ENCODE results near the gene TTLL4.

The TTLL4 gene, protein sequence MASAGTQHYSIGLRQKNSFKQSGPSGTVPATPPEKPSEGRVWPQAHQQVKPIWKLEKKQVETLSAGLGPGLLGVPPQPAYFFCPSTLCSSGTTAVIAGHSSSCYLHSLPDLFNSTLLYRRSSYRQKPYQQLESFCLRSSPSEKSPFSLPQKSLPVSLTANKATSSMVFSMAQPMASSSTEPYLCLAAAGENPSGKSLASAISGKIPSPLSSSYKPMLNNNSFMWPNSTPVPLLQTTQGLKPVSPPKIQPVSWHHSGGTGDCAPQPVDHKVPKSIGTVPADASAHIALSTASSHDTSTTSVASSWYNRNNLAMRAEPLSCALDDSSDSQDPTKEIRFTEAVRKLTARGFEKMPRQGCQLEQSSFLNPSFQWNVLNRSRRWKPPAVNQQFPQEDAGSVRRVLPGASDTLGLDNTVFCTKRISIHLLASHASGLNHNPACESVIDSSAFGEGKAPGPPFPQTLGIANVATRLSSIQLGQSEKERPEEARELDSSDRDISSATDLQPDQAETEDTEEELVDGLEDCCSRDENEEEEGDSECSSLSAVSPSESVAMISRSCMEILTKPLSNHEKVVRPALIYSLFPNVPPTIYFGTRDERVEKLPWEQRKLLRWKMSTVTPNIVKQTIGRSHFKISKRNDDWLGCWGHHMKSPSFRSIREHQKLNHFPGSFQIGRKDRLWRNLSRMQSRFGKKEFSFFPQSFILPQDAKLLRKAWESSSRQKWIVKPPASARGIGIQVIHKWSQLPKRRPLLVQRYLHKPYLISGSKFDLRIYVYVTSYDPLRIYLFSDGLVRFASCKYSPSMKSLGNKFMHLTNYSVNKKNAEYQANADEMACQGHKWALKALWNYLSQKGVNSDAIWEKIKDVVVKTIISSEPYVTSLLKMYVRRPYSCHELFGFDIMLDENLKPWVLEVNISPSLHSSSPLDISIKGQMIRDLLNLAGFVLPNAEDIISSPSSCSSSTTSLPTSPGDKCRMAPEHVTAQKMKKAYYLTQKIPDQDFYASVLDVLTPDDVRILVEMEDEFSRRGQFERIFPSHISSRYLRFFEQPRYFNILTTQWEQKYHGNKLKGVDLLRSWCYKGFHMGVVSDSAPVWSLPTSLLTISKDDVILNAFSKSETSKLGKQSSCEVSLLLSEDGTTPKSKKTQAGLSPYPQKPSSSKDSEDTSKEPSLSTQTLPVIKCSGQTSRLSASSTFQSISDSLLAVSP

DNA sequence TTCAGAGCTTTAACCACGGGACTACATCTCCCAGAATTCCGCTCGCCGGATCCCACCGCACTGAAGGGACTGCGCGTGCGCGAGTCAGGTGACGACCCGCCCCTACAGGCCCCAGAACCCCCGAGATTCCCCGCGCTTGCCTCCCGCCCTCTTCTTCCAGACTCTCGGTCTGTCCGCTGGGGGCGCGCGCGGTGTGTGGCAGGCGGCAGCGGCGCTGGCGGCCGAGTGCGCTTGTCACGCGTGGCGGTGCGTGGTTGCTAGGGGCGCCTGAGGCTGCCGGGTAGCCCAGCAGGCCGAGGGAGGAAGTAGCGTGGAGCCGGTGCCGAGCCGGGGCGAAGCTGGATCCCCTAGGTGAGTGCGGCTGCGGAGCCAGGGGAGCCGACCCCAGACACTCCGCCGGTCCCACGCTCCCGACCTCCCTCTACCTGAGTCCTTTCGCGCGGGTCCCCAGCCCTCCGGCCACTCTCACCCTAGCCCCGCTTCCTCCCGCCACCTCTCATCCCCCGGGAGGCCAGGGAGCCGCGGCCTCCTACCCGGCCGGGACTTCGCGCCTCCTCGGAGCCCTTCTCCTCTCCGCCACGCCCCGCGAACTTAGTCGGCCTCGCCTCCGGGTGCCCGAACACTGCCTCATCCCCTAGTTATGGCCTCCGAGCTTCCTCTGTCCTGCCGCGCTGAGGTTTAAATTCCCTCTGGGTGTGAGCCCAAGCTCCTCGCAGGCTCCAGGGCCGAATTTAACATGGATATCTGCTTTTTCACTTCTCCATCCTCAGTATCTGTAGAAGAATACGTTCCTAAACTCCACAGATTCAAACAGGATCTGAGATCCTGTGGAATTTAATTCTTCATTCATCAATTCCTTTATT is at the start of gene TTLL4:
TTLL4 (plus strand) TSS at position 149 of the 863 bp plus-strand sequence. CDS start 26,842 bp downstream, outside the sequence.
- peak; percentile 91 to 92 for DNase-seq (ENCODE audit: low read depth in 2 of 2)

DNA sequence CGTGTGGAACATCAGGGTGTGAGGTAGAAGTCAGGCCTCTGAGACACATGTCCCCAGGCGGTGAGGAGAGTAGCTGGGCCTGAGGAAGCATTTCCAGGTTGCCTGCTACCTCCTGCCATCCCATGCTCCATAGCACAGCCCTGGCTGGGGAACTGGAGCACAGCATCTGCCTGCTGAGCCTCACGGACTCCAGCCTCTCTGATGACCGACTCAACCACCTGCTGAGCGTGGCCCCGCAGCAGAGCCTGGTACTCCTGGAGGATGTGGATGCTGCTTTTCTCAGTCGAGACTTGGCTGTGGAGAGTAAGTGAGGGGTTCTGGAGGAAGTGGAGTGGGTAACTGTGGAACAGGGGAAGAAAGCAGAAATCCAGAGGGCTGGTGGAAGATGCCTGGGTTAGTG is 48.3 kb upstream of the TTLL4 start:
- DNase-seq (ENCODE audit: low read depth in 2 of 2): no peak

DNA sequence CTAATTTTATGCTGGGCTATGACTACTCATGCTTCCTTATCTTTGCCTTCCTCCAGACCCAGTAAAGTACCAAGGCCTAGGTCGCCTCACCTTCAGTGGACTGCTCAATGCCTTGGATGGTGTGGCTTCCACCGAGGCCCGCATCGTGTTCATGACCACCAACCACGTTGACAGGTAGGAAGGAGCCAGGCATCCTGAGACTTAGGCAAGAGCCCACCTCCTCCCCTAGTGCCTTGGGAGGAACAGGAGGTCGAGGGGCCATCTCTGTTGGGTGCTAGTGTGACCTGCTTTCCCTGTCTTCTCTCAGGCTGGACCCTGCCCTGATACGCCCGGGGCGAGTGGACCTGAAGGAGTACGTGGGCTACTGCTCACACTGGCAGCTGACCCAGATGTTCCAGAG is 47.8 kb upstream of the TTLL4 start:
- DNase-seq (ENCODE audit: low read depth in 2 of 2): no peak

DNA sequence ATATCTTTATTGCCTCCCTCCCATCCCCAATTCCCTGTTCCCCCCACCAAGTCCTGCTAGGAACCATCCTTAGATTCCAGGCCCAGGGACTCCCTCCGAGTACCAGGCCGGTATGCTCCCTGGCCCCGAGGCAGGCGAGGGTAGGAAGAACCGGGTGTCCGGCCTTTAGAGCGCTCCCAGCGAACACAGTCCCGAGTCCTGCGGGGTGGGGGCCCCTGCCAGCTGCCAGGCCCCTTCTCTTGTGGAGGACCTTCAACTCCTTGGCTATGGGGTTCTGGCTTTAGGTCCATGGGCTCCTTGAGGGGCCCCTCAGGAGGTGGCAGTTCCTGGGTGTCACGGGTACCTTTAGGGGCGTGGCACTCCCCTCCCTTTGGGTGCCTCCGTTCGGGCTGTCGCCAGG is 46.7 kb upstream of the TTLL4 start:
- no peak for DNase-seq (ENCODE audit: low read depth in 2 of 2)

DNA sequence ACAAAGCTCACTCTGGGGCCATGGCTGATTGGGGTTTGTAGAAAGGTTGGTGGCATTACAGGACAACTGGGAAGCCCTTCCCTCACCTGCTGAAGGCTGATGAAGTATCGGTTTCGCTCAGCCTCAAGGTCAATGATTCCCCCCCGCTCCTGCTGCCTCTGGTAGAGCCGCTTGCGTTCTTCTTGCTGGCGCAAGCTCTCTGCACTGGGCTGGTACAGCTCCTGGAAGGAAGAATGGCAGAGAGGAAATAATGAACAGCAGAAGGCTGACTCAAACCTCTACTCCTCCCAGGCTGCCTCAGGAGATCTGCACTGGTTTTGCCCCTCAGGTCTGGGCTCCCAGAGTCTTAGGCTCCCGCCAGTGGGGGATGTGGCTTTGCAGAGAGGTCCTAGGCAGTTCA is 46.0 kb upstream of the TTLL4 start:
- DNase-seq (ENCODE audit: low read depth in 2 of 2): no peak

DNA sequence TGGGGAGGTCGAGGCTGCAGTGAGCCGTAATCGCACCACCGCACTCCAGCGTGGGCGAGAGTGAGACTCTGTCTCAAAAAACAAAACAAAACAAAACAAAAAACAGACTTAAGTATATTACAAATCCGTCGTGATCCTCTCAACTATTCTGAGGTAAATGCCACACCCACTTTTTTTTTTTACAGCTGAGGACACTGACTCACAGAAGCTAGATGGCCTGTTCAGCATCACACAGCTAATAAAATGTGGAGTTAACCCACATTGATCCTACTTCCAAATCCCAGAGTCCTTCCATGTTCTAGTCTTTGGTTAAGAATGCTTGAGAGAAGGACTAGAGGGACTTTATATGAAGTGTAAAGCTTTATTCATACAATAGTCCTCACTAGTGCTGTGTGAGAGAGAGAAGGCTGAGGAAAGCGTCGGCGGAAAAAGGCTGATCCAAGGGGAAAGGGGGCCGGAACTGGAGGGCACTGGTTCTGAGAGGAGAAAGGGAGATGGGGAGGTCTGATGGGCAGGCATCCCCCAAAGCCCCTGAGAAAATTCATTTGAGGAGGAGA is 39.5 kb upstream of the TTLL4 start:
- no peak for DNase-seq (ENCODE audit: low read depth in 2 of 2)

DNA sequence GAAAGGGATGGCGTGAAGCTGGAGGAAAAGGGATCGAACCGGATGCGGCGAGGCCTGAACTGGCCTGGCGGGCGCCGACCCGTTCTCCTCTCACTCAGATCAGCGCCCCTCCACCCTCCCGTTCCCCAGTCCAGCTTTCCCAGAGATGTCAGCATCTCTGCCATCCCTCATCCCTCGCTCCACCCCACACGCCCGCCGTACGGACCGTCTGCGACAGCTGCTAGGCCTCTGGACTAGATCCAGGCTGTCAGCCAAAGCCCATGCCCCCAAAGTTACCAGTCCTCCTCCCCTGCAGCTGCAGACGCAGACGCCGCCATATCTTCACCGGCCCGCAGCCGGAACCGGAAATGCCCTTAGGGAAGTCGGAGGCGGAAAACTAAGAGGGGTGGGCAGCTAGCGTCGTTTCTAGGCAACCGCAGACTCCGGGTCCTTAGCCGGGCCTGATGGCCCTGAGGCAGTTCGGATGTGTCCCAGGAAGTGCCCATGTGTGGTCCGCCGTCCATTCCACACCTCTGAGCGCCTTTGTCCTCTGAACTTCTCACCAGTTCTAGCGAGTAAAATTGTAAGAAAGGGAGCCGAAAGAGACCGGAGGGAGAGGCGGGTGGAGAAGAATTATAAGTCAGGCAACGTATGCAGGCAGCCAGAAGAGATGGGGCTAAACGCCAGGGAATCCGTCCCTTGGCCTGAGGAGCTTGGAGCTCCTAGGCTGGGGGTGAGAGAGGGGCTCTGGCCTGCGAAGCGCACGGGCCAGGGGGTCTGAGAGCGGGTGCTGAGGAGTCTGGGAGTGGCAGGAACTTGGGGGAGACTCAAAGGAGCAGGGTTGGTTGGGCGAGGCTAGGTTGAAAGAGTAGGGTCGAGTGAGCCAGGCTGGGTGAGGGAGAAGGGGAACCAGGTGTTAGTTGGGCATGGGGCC is 38.7 kb upstream of the TTLL4 start, which contains the start of the genes RNF25 and STK36:
RNF25 (minus strand) TSS at position 349 of the 913 bp plus-strand sequence; CDS start at position 317, 32 bp downstream.
STK36 (plus strand) TSS at position 433 of the 913 bp plus-strand sequence. CDS start 744 bp downstream, outside the sequence.
- peak; percentile 64 to 72 for DNase-seq (ENCODE audit: low read depth in 2 of 2)

DNA sequence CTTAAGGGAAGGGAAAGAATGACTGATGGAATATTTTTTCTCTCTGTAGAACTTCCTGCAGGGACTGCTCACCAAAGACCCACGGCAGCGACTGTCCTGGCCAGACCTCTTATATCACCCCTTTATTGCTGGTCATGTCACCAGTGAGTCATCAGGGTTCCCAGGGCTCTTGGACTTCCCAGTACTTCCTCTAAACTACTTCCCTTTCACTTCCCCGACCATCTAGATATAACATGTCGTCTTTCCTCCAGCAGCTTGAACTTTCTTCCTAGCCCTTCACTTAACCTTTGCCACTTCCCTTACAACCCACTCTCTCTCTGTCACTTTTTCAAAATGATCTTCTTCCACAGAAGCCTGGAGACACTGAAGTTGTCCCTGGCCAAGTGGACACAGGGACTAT is 31.5 kb upstream of the TTLL4 start:
- no peak for DNase-seq (ENCODE audit: low read depth in 2 of 2)

DNA sequence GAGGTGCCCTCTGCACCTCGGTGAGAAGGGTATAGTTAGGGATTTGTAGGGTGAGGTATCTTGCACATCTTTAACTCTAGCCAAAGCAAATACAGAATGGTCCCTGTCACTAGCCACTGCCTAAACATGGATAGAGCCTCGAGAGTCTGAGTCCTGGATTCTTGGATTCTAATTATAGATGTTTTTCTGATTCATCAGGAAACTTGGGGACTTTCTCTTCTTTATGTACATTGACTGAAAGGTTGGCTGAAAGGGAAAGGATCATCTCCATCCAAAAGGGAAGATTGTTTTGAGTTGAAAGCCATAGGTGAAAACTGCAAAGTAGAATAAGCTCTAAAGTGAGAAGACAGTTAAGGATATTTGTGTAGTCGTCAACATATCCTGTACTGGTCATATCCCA is 30.6 kb upstream of the TTLL4 start:
- DNase-seq (ENCODE audit: low read depth in 2 of 2): no peak

DNA sequence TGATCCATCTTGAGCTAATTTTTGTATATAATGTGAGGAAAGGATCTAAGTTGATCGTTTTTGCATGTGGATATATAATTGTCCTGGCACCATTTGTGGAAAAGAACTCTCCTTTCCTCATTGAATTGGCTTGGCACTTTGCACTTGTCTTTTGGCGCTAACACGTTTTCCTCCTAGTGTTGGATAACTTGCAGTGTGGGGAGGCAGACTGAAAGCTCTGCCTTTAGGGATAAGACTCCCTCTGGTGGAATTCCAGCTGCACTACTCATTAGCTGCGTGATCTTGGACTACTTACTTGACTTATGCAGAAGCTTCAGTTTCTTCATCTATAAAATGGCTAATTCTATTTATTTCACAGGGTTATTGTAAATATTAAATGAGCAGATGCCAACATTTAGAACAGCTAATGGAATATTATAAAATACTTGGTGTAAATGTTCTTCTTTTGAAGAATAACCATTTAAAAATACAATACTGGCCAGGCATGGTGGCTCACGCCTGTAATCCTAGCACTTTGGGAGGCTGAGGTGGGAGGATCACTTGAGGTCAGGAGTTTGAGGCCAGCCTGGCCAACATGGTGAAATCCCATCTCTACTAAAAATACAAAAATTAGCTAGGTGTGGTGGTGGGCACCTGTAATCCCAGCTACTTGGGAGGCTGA is 23.1 kb upstream of the TTLL4 start:
- DNase-seq (ENCODE audit: low read depth in 2 of 2): peak; percentile 46

DNA sequence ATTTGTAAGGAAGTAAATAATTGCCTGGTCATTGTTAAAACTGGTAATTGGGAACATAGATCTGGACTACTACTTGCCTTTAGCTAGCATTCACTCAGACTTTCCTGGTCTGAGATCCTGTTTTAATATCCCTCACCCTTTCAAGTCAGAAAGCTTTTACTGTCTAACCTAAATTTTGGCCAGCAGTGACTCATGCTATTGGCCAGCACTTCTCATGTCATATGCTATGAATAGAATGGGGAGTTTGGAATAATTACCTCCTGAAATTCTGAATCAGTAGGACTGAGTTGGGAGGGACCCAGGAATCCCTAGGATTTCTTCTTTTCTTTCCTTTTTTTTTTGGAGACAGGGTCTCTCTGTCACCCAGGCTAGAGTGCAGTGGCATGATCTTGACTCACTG is 19.4 kb upstream of the TTLL4 start:
- DNase-seq (ENCODE audit: low read depth in 2 of 2): no peak

DNA sequence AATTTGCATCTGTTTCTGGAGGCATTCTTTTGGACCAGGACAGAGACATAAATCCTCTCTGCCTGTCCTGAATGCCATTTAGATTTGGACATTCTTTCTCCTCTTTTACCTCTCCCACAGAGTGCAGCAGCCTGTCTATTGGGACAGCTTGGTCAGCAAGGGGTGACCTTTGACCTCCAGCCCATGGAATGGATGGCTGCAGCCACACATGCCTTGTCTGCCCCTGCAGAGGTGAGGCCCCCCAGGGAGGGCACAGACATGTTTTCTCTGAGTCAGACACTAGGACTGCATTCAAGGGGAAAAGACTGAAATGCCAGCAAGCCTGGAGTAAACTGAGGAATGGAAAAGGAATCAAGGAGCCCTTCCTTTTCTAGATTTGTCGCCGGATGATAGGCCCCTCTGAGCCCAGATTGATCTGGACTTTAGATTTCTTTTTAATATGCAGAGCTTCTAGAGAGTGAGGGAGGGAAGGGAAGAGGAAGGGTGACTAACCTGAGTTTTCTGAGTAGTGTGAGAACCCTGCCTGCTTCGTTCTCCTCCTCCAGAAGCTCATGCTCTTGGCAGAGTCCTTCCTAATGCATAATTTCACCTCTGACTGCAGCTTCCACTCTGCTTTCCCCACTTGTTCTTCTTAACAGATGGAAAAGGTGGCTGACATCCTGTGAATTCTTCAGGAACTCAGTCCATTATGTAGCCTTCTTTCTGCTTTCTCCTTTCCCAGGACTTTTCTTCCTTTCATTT is 16.1 kb upstream of the TTLL4 start:
- no peak for DNase-seq (ENCODE audit: low read depth in 2 of 2)

DNA sequence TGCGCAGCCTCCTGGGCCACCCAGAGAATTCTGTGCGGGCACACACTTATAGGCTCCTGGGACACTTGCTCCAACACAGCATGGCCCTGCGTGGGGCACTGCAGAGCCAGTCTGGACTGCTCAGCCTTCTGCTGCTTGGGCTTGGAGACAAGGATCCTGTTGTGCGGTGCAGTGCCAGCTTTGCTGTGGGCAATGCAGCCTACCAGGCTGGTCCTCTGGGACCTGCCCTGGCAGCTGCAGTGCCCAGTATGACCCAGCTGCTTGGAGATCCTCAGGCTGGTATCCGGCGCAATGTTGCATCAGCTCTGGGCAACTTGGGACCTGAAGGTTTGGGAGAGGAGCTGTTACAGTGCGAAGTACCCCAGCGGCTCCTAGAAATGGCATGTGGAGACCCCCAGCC is 11.8 kb upstream of the TTLL4 start:
- no peak for DNase-seq (ENCODE audit: low read depth in 2 of 2)

DNA sequence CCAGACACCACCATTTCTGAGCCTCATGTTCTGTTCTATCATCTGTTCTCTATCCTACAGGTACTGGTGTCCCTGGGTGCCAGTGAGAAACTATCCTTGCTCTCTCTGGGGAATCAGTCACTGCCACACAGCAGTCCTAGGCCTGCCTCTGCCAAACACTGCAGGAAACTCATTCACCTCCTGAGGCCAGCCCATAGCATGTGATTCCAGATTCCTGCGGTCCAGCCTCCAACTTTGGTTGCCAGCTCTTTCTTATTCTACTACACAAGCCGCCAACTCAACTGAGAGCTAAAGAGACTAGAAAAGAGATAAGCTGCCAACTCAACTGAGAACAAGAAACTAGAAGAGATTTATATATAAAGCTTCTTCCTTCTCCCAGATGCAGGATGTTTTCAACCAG is 8.8 kb upstream of the TTLL4 start:
- no peak for DNase-seq (ENCODE audit: low read depth in 2 of 2)

DNA sequence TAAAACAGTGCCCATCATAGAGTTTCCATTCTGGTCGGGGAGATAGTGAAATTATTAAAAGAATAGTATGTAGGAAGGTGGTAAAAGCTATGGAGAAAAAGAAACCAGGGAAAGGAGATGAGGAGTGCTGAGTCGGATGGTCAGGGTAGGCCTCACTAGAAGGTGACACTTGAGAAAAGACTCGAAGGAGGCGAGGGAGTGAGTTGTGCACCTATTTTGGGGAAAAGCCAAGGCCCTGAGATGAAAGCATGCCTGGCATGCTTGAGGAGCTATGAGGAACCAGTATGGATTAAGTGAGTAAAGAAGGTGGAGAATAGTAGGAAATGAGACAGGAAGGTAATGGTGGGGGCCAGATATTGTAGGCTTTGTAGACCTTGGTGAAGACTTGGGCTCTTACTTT is 7.3 kb upstream of the TTLL4 start:
- no peak for DNase-seq (ENCODE audit: low read depth in 2 of 2)

DNA sequence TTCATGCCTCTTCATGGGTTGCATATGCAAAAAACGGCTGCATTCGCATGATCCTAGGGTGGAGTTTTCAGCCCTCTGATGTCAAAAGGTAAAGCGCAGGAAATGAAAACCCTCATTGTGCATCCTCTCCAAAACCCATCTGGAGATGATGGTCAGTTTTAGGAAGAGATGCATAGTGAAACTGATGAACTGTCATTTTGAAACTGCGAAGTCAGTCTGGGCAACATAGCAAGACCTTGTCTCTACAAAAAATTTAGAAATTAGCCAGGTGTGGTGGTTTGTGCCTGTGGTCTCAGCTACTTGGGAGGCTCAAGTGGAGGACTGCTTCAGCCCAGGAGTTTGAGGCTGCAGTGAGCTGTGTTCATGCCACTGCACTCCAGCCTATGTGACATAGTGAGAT is 2.5 kb upstream of the TTLL4 start:
- no peak for DNase-seq (ENCODE audit: low read depth in 2 of 2)

DNA sequence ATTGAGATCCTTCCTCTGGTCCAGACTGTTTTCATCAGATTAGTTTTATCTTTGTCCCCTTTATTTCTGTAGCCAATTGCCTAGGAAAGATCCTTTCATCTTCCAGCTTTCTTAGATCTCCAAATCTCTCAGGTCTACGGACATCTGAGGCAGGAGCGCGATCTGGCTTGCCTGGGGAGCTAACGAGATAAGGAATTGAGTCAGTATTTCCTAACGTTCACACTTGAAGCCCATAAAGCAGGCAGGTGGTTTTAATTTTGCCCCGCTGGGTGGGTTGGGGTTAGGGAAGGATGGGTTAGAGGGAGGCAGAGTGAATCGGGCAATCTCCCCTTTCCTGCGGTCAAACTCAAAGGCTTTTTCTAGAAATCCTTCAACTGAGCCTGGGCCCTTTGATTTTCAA is 727 bp upstream of the TTLL4 start:
- DNase-seq (ENCODE audit: low read depth in 2 of 2): no peak

DNA sequence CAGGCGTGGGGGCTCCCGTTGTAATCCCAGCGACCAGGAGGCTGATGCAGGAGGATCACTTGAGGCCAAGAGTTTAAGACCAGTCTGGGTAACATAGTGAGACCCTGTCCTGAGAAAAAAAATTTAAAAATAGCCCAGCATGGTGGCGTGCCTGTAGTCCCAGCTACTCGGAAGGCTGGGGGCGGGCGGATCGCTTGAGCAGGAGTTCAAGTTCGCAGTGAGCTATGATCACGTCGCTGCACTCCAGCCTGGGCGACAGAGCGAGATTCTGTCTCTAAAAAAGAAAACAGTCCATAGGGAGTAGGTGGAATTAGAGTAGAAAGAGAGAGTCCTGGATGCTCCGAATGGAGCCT is 325 bp upstream of the TTLL4 start:
- DNase-seq (ENCODE audit: low read depth in 2 of 2): no peak

DNA sequence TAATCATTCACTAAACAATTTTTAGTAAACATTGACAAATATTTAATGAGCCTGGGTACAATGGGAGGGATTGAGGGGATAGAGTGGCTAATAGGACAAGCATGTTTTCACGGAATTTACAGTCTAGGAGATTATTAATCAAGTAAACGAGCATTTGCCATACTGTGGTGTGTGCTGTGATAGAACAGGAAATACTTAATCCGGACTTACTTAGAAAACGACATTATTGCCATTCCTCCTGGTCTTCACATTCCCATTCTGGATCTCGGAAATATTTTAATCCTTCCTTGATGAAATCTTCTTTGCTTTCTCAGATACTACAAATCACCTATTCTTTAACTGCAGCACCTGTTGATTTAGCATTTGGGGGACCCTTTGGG is 905 bp downstream of the TTLL4 start:
- peak in 1 of 2 experiments; percentile 37 for DNase-seq (ENCODE audit: low read depth in 2 of 2)
